Effector memory CD4-positive, alpha-beta T cell (primary cell): ENCODE results near the gene PNLIPRP2.

Source experiments
- DNase-seq, 3 donors: peaks; one replicate each; pipeline ENCODE4 v3.0.0-alpha.2; 2020
- H3K27ac ChIP-seq: 2 replicates; pipeline ENCODE4 v1.7.0; 2013; ENCODE audit warnings: mild to moderate bottlenecking, low read length, moderate library complexity; ENCODE audit not compliant: insufficient read depth, poor library complexity, severe bottlenecking
- H3K27me3 ChIP-seq: replicated peaks from 2 replicates; pipeline ENCODE4 v1.7.0; 2013; ENCODE audit warnings: mild to moderate bottlenecking, low read length; ENCODE audit not compliant: insufficient read depth, control insufficient read depth, poor library complexity, severe bottlenecking
- H3K36me3 ChIP-seq: 2 replicates; pipeline ENCODE4 v1.7.0; 2013; ENCODE audit warnings: mild to moderate bottlenecking, low read length, moderate library complexity; ENCODE audit not compliant: control insufficient read depth, insufficient read depth
- H3K4me1 ChIP-seq: 2 replicates; pipeline ENCODE4 v1.7.0; 2013; ENCODE audit warnings: low read length, mild to moderate bottlenecking; ENCODE audit not compliant: control insufficient read depth, insufficient read depth, poor library complexity, severe bottlenecking
- H3K4me3 ChIP-seq: 2 replicates; pipeline ENCODE4 v1.7.0; 2013; ENCODE audit warnings: low read length, low read depth, mild to moderate bottlenecking; ENCODE audit not compliant: insufficient read depth, poor library complexity, severe bottlenecking
- H3K9me3 ChIP-seq: 2 replicates; pipeline ENCODE4 v1.7.0; 2013; ENCODE audit warnings: mild to moderate bottlenecking, low read length, moderate library complexity; ENCODE audit not compliant: control insufficient read depth

Gene PNLIPRP2

GRCh38 chr10:116688741-116689495 lies 68.2 kb downstream of the PNLIPRP2 start:
- Histone ChIP-seq H3K4me1 (no peaks in the 10 kb centered on the region), H3K9me3 (no peaks in the 10 kb centered on the region), H3K4me3 (no peak overlapping the region), H3K36me3 (no peaks in the 10 kb centered on the region), H3K27me3 (no peaks in the 10 kb centered on the region), H3K27ac (no peak overlapping the region)
- DNase-seq: no peak

- Histone ChIP-seq H3K4me1 (no peaks in the 10 kb centered on the region), H3K27ac (no peak overlapping the region), H3K27me3 (no peaks in the 10 kb centered on the region), H3K9me3 (no peaks in the 10 kb centered on the region), H3K36me3 (no peaks in the 10 kb centered on the region), H3K4me3 (no peak overlapping the region)
- no peak for DNase-seq
Measured at GRCh38 chr10:116689744-116690143, 69.0 kb downstream of the PNLIPRP2 start.

GRCh38 chr10:116690356-116691322 lies 69.9 kb downstream of the PNLIPRP2 start:
- H3K4me3 ChIP-seq: no peak overlapping the region
- DNase-seq: no peak
- no peaks in the 10 kb centered on the region for H3K27me3 ChIP-seq
- H3K36me3 ChIP-seq: no peaks in the 10 kb centered on the region
- no peak overlapping the region for H3K27ac ChIP-seq
- no peaks in the 10 kb centered on the region for H3K4me1 ChIP-seq
- no peaks in the 10 kb centered on the region for H3K9me3 ChIP-seq

GRCh38 chr10:116691635-116692034 lies 70.9 kb downstream of the PNLIPRP2 start:
- no peak overlapping the region for H3K27ac ChIP-seq
- H3K9me3 ChIP-seq: no peaks in the 10 kb centered on the region
- no peaks in the 10 kb centered on the region for H3K4me1 ChIP-seq
- H3K36me3 ChIP-seq: no peaks in the 10 kb centered on the region
- no peaks in the 10 kb centered on the region for H3K27me3 ChIP-seq
- H3K4me3 ChIP-seq: no peak overlapping the region
- DNase-seq: no peak

- H3K4me3 ChIP-seq: no peak overlapping the region
- H3K27me3 ChIP-seq: no peaks in the 10 kb centered on the region
- no peaks in the 10 kb centered on the region for H3K4me1 ChIP-seq
Measured at GRCh38 chr10:116692225-116692624, 71.5 kb downstream of the PNLIPRP2 start.

GRCh38 chr10:116694243-116694926 lies 73.6 kb downstream of the PNLIPRP2 start:
- no peaks in the 10 kb centered on the region for H3K4me1 ChIP-seq
- no peak for DNase-seq
- H3K36me3 ChIP-seq: no peaks in the 10 kb centered on the region
- H3K9me3 ChIP-seq: no peaks in the 10 kb centered on the region
- no peak overlapping the region for H3K4me3 ChIP-seq
- no peak overlapping the region for H3K27ac ChIP-seq
- no peaks in the 10 kb centered on the region for H3K27me3 ChIP-seq

More at GRCh38 chr10:116692225-116692624, 71.5 kb downstream of the PNLIPRP2 start:
- H3K36me3 ChIP-seq: no peaks in the 10 kb centered on the region
- no peaks in the 10 kb centered on the region for H3K9me3 ChIP-seq
- H3K27ac ChIP-seq: no peak overlapping the region
- DNase-seq: no peak
